ENCODE data around the gene WIPF2. TPM values are rescaled to one million over a fixed set of nuclear protein-coding genes. Genes with fewer than 3 reads are reported as not detected.

The WIPF2 gene
- polyA plus RNA-seq, 1 donor (not counting 4 experiments of a cell fraction or from before 2014, with no cell fraction given) = 8.5 TPM

DNA sequence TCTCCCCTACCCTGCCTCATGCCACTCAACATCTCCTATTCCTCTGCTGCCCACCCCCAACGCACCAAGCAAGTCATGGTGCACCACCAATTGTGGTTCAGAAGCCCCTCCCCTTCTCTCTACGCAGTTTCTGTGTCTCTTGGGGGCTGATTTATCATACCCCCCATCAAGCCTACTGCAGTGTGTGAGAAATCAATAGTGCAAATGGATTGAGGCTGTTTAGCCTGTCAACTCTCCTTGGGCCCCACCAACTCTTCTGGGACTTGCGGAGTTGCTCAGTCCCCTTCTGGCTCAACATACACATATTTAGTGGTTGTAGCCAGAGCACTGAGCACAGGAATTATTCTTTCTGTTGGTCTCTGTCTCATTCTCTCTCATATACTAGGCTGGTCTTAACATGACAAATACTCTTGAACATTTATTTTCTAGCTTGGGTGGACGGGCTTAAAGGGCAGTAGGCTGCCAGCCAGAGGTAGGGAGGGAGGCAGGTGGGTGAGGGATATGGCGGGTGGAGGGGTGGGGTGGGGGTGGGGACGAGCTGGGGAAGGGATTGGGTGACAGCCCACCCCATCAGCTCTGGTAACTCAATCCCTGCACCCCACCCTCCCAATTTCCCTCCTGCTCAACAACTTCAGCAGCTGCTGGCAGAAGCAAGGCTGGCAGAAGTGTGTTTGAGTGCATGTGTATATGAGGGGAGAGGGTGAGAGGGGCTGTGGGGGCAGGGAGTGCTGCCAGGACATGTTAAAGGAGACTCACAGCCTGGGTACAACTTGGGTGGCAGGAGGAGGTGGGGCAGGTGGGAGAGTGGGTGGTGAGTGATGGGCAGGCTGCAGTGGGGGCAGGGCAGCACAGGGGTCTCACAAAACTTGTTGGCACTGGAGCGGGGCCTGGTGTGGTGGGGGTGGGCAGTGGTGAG lies 94.8 kb downstream of the WIPF2 start:
- Histone ChIP-seq H3K9me3 (ENCODE audit: control insufficient read depth, low read depth, low read length) (no peaks in the 10 kb centered on the region), H3K4me1 (ENCODE audit: control insufficient read depth, extremely low read depth, insufficient read depth, low read length) (peaks cover 91% of the 10 kb centered on the region), H3K36me3 (ENCODE audit: control insufficient read depth in 2 of 2, extremely low read depth in 1 of 2, insufficient read depth in 2 of 2, low read length in 2 of 2) (no peaks in the 10 kb centered on the region), H3K27ac (ENCODE audit: control insufficient read depth, insufficient read depth, low read length) (no peak overlapping the region), H3K9me1 (ENCODE audit: control insufficient read depth, extremely low read depth, insufficient read depth, low read length) (no peaks in the 10 kb centered on the region), H3K27me3 (ENCODE audit: control insufficient read depth, extremely low read depth, insufficient read depth, low read length) (no peaks in the 10 kb centered on the region), H3K9ac (ENCODE audit: control insufficient read depth, extremely low read depth, insufficient read depth, low read length) (no peak overlapping the region), H3K4me3 (ENCODE audit: control insufficient read depth in 2 of 3, extremely low read depth in 1 of 3, insufficient read depth in 2 of 3, low read depth in 1 of 3, low read length in 3 of 3) (no peak overlapping the region), H2AFZ (ENCODE audit: control insufficient read depth, low read length) (no peak overlapping the region), H3K79me2 (ENCODE audit: control insufficient read depth, insufficient read depth, low read length) (peaks cover 8% of the 10 kb centered on the region), H4K20me1 (ENCODE audit: control insufficient read depth, extremely low read depth, insufficient read depth, low read length) (no peaks in the 10 kb centered on the region), H3K4me2 (ENCODE audit: control insufficient read depth, extremely low read depth, insufficient read depth, low read depth, low read length) (peak overlapping the region; percentile 20)
- FAIRE-seq (no peak), DNase-seq (ENCODE audit: low read depth, low spot score) (no peak)
- no peak for TF ChIP-seq CTCF (optimal IDR thresholded peaks at IDR 0.05 in 1 of 3, IDR thresholded peaks at IDR 0.05 in 1 of 3, conservative IDR thresholded peaks at IDR 0.05 in 1 of 3; ENCODE audit: extremely low read depth in 1 of 3, insufficient read depth in 2 of 3, low read length in 3 of 3)
- TF ChIP-seq EZH2 (IDR thresholded peaks at IDR 0.05; ENCODE audit: low read length) = no peak
- dilution Hi-C loops (cut with MboI; ENCODE audit: extremely low pct_ligation_motif_present, low sequenced_read_pairs) = no loop called here

GRCh38 chr17:40314584-40314956 lies 95.5 kb downstream of the WIPF2 start:
- H3K4me2 ChIP-seq (ENCODE audit: control insufficient read depth, extremely low read depth, insufficient read depth, low read depth, low read length) = peak overlapping the region; percentile 54
- H3K27me3 ChIP-seq (ENCODE audit: control insufficient read depth, extremely low read depth, insufficient read depth, low read length) = no peaks in the 10 kb centered on the region
- peaks cover 90% of the 10 kb centered on the region for H3K4me1 ChIP-seq (ENCODE audit: control insufficient read depth, extremely low read depth, insufficient read depth, low read length)
- no peak overlapping the region for H3K27ac ChIP-seq (ENCODE audit: control insufficient read depth, insufficient read depth, low read length)
- H3K9ac ChIP-seq (ENCODE audit: control insufficient read depth, extremely low read depth, insufficient read depth, low read length) = no peak overlapping the region
- FAIRE-seq (peak; percentile 91), DNase-seq (ENCODE audit: low read depth, low spot score) (peak; percentile 99)
- no peak overlapping the region for H3K4me3 ChIP-seq (ENCODE audit: control insufficient read depth in 2 of 3, extremely low read depth in 1 of 3, insufficient read depth in 2 of 3, low read depth in 1 of 3, low read length in 3 of 3)
- no peaks in the 10 kb centered on the region for H3K9me3 ChIP-seq (ENCODE audit: control insufficient read depth, low read depth, low read length)
- H4K20me1 ChIP-seq (ENCODE audit: control insufficient read depth, extremely low read depth, insufficient read depth, low read length) = no peaks in the 10 kb centered on the region
- TF ChIP-seq EZH2 (IDR thresholded peaks at IDR 0.05; ENCODE audit: low read length) = no peak
- TF ChIP-seq CTCF (optimal IDR thresholded peaks at IDR 0.05 in 1 of 3, IDR thresholded peaks at IDR 0.05 in 1 of 3, conservative IDR thresholded peaks at IDR 0.05 in 1 of 3; ENCODE audit: extremely low read depth in 1 of 3, insufficient read depth in 2 of 3, low read length in 3 of 3) = peak in 1 of 3 experiments; percentile 30
- no peaks in the 10 kb centered on the region for H3K9me1 ChIP-seq (ENCODE audit: control insufficient read depth, extremely low read depth, insufficient read depth, low read length)
- H3K36me3 ChIP-seq (ENCODE audit: control insufficient read depth in 2 of 2, extremely low read depth in 1 of 2, insufficient read depth in 2 of 2, low read length in 2 of 2) = no peaks in the 10 kb centered on the region
- dilution Hi-C loops (cut with MboI; ENCODE audit: extremely low pct_ligation_motif_present, low sequenced_read_pairs) = no loop called here
- peaks cover 15% of the 10 kb centered on the region for H3K79me2 ChIP-seq (ENCODE audit: control insufficient read depth, insufficient read depth, low read length)
- H2AFZ ChIP-seq (ENCODE audit: control insufficient read depth, low read length) = no peak overlapping the region

Measured in keratinocyte (primary cell).